Measurements from ENCODE around the gene GSPT1.
"Not testable (repeated sequence)": the region's sequence is repeated elsewhere in the genome, so short reads cannot be mapped to it uniquely, and the experiment has no call there.

Gene GSPT1

GRCh38 chr16:11915644-11916523 is at the start of gene GSPT1:
Gene GSPT1 (minus strand): TSS chr16:11915956. CDS start chr16:11915720, 236 bp downstream.
- Histone ChIP-seq H3K9me3 (ENCODE audit: insufficient read depth, low read length, severe bottlenecking) (no peaks in the 10 kb centered on the region), H3K4me3 (ENCODE audit: low read depth in 1 of 2, low read length in 2 of 2) (peak within 1 kb of the TSS; percentile 36 to 72; a peak in 3 of 4 replicates), H2AFZ (ENCODE audit: low read depth, low read length) (peak within 1 kb of the TSS; percentile 97), H3K9ac (ENCODE audit: low read depth, low read length) (peak within 1 kb of the TSS; percentile 68), H3K79me2 (ENCODE audit: insufficient read depth, low read length) (peaks cover 48% of the 10 kb centered on the region), H4K20me1 (ENCODE audit: insufficient read depth, low read length) (peaks cover 32% of the 10 kb centered on the region), H3K27me3 (ENCODE audit: insufficient read depth, low read length, poor library complexity) (peaks cover 4% of the 10 kb centered on the region), H3K4me2 (ENCODE audit: insufficient read depth, low read length) (peak within 1 kb of the TSS; percentile 88), H3K4me1 (ENCODE audit: insufficient read depth, low read length) (peaks cover 33% of the 10 kb centered on the region), H3K36me3 (ENCODE audit: insufficient read depth, low read length) (peaks cover 15% of the 10 kb centered on the region; the same call in 1 of the 2 replicates), H3K27ac (ENCODE audit: low read length) (peak within 1 kb of the TSS; percentile 68)
- peak; percentile 8 for TF ChIP-seq CTCF (IDR thresholded peaks at IDR 0.05; ENCODE audit: borderline replicate concordance, extremely low read depth, low read length, poor library complexity, severe bottlenecking)
- TF ChIP-seq EZH2 (IDR thresholded peaks at IDR 0.05; ENCODE audit: borderline replicate concordance, low read depth, low read length, severe bottlenecking), result no peak
- DNase-seq (peak; percentile 99), ATAC-seq (ENCODE audit: insufficient read depth, low read depth) (peak; percentile 94)

- H3K27me3 ChIP-seq (ENCODE audit: insufficient read depth, low read length, poor library complexity), result no peaks in the 10 kb centered on the region
- H3K4me3 ChIP-seq (ENCODE audit: low read depth in 1 of 2, low read length in 2 of 2), result no peak within 1 kb of the TSS
- no peaks in the 10 kb centered on the region for H3K79me2 ChIP-seq (ENCODE audit: insufficient read depth, low read length)
- no peaks in the 10 kb centered on the region for H3K9me3 ChIP-seq (ENCODE audit: insufficient read depth, low read length, severe bottlenecking)
- H3K36me3 ChIP-seq (ENCODE audit: insufficient read depth, low read length), result no peaks in the 10 kb centered on the region
- H3K27ac ChIP-seq (ENCODE audit: low read length), result no peak within 1 kb of the TSS
- no peaks in the 10 kb centered on the region for H4K20me1 ChIP-seq (ENCODE audit: insufficient read depth, low read length)
- DNase-seq (no peak), ATAC-seq (ENCODE audit: insufficient read depth, low read depth) (no peak)
- no peaks in the 10 kb centered on the region for H3K4me1 ChIP-seq (ENCODE audit: insufficient read depth, low read length)
- H3K4me2 ChIP-seq (ENCODE audit: insufficient read depth, low read length), result no peak within 1 kb of the TSS
- TF ChIP-seq EZH2 (IDR thresholded peaks at IDR 0.05; ENCODE audit: borderline replicate concordance, low read depth, low read length, severe bottlenecking) (no peak), CTCF (IDR thresholded peaks at IDR 0.05; ENCODE audit: borderline replicate concordance, extremely low read depth, low read length, poor library complexity, severe bottlenecking) (no peak)
- no peak within 1 kb of the TSS for H3K9ac ChIP-seq (ENCODE audit: low read depth, low read length)
- H2AFZ ChIP-seq (ENCODE audit: low read depth, low read length), result no peak within 1 kb of the TSS
Observed at GRCh38 chr16:11964761-11965551, 49.2 kb upstream of the GSPT1 start, which contains the start of gene TNFRSF17. Gene TNFRSF17 (plus strand): TSS chr16:11965210. CDS start chr16:11965325, 115 bp downstream.

GRCh38 chr16:11963706-11964105 is 48.0 kb upstream of the GSPT1 start:
- no peaks in the 10 kb centered on the region for H4K20me1 ChIP-seq (ENCODE audit: insufficient read depth, low read length)
- H3K36me3 ChIP-seq (ENCODE audit: insufficient read depth, low read length), result no peaks in the 10 kb centered on the region
- no peak overlapping the region for H3K4me3 ChIP-seq (ENCODE audit: low read depth in 1 of 2, low read length in 2 of 2)
- no peak for ATAC-seq (ENCODE audit: insufficient read depth, low read depth)
- no peak for DNase-seq
- no peaks in the 10 kb centered on the region for H3K27me3 ChIP-seq (ENCODE audit: insufficient read depth, low read length, poor library complexity)
- no peak overlapping the region for H3K4me2 ChIP-seq (ENCODE audit: insufficient read depth, low read length)
- no peaks in the 10 kb centered on the region for H3K79me2 ChIP-seq (ENCODE audit: insufficient read depth, low read length)
- H3K27ac ChIP-seq (ENCODE audit: low read length), result no peak overlapping the region
- H2AFZ ChIP-seq (ENCODE audit: low read depth, low read length), result no peak overlapping the region
- H3K4me1 ChIP-seq (ENCODE audit: insufficient read depth, low read length), result no peaks in the 10 kb centered on the region
- TF ChIP-seq CTCF (IDR thresholded peaks at IDR 0.05; ENCODE audit: borderline replicate concordance, extremely low read depth, low read length, poor library complexity, severe bottlenecking), result no peak
- no peak for TF ChIP-seq EZH2 (IDR thresholded peaks at IDR 0.05; ENCODE audit: borderline replicate concordance, low read depth, low read length, severe bottlenecking)
- no peaks in the 10 kb centered on the region for H3K9me3 ChIP-seq (ENCODE audit: insufficient read depth, low read length, severe bottlenecking)
- H3K9ac ChIP-seq (ENCODE audit: low read depth, low read length), result no peak overlapping the region

- not testable (repeated sequence) for H3K4me3 ChIP-seq (ENCODE audit: low read depth in 1 of 2, low read length in 2 of 2); H3K4me2 ChIP-seq (ENCODE audit: insufficient read depth, low read length); H3K9ac ChIP-seq (ENCODE audit: low read depth, low read length); H3K36me3 ChIP-seq (ENCODE audit: insufficient read depth, low read length); H3K4me1 ChIP-seq (ENCODE audit: insufficient read depth, low read length); H2AFZ ChIP-seq (ENCODE audit: low read depth, low read length); DNase-seq; H3K27ac ChIP-seq (ENCODE audit: low read length); ATAC-seq (ENCODE audit: insufficient read depth, low read depth); H4K20me1 ChIP-seq (ENCODE audit: insufficient read depth, low read length); H3K9me3 ChIP-seq (ENCODE audit: insufficient read depth, low read length, severe bottlenecking); H3K79me2 ChIP-seq (ENCODE audit: insufficient read depth, low read length); H3K27me3 ChIP-seq (ENCODE audit: insufficient read depth, low read length, poor library complexity)
Observed at GRCh38 chr16:11962978-11963377, 47.2 kb upstream of the GSPT1 start.

- H3K36me3 ChIP-seq (ENCODE audit: insufficient read depth, low read length); H2AFZ ChIP-seq (ENCODE audit: low read depth, low read length); H3K9me3 ChIP-seq (ENCODE audit: insufficient read depth, low read length, severe bottlenecking); DNase-seq; H3K79me2 ChIP-seq (ENCODE audit: insufficient read depth, low read length); ATAC-seq (ENCODE audit: insufficient read depth, low read depth); H3K9ac ChIP-seq (ENCODE audit: low read depth, low read length); H3K4me3 ChIP-seq (ENCODE audit: low read depth in 1 of 2, low read length in 2 of 2); H3K27me3 ChIP-seq (ENCODE audit: insufficient read depth, low read length, poor library complexity); H3K27ac ChIP-seq (ENCODE audit: low read length); H3K4me2 ChIP-seq (ENCODE audit: insufficient read depth, low read length); H4K20me1 ChIP-seq (ENCODE audit: insufficient read depth, low read length); H3K4me1 ChIP-seq (ENCODE audit: insufficient read depth, low read length): not testable (repeated sequence)
Observed at GRCh38 chr16:11962457-11962856, 46.7 kb upstream of the GSPT1 start.

Data from DND-41 (cell line).